Suprapubic skin (tissue), 4 donors: Measurements from ENCODE around the gene LRP6. TPM values are rescaled to one million over a fixed set of nuclear protein-coding genes. Genes with fewer than 3 reads are reported as not detected.

Source experiments
- DNase-seq, 2 donors: peaks; one replicate each; pipeline ENCODE4 v3.0.0-alpha.2; 2019; ENCODE audit warnings: low spot score in 2 of 2
- H3K27ac ChIP-seq: fragments of 200-600 bp; sonication (generic); one replicate; pipeline ENCODE4 v1.5.1; 2019
- H3K27me3 ChIP-seq: fragments of 200-600 bp; sonication (generic); one replicate; pipeline ENCODE4 v1.5.1; 2019
- H3K36me3 ChIP-seq: fragments of 200-600 bp; sonication (generic); one replicate; pipeline ENCODE4 v1.5.1; 2019
- H3K4me1 ChIP-seq: fragments of 200-600 bp; sonication (generic); one replicate; pipeline ENCODE4 v1.5.1; 2019
- H3K4me3 ChIP-seq: fragments of 200-600 bp; sonication (generic); one replicate; pipeline ENCODE4 v1.5.1; 2019; ENCODE audit warnings: mild to moderate bottlenecking
- H3K9me3 ChIP-seq: fragments of 200-600 bp; sonication (generic); one replicate; pipeline ENCODE4 v1.5.1; 2019
- EP300 ChIP-seq: sonication (generic); formaldehyde crosslinking; IDR thresholded peaks from one replicate; pipeline ENCODE4 v1.6.1; 2017; ENCODE audit warnings: antibody characterized with exemption
- POLR2A ChIP-seq, 2 donors: fragments of 450-650 bp; IDR thresholded peaks; one replicate each; pipeline ENCODE4 v1.6.1; 2017; ENCODE audit warnings: antibody characterized with exemption in 2 of 2, mild to moderate bottlenecking in 2 of 2, moderate library complexity in 2 of 2
- POLR2AphosphoS5 ChIP-seq, 3 donors: sonication (generic); formaldehyde crosslinking; IDR thresholded peaks; one replicate each; pipeline ENCODE4 v1.6.1; 2017; ENCODE audit warnings: antibody characterized with exemption in 3 of 3
- WGBS: methylation state at CpG from one replicate; pipeline ENCODE4 v1.1.5; 2018; 5-methylcytosine and 5-hydroxymethylcytosine counted together
- total RNA-seq, 4 donors: library from RNA; depleted of rRNA; stranded (reverse); fragments of >200 nt; gene quantifications; one replicate each; pipeline ENCODE4 v1.1.0, GENCODE V29; 2016
- TF ChIP-seq, protein P1 (sequence below), 2 donors: fragments of 200-600 bp in 1 of 2; fragments of 450-650 bp in 1 of 2; sonication (generic) in 1 of 2; IDR thresholded peaks; one replicate each; pipeline ENCODE4 v1.5.1; 2016 to 2019; ENCODE audit warnings: antibody characterized with exemption in 2 of 2, mild to moderate bottlenecking in 1 of 2, moderate library complexity in 1 of 2

LRP6 gene
- total RNA-seq, 4 donors from 2014 or later, result 13.3 to 39.9 (median 33.9) TPM

DNA sequence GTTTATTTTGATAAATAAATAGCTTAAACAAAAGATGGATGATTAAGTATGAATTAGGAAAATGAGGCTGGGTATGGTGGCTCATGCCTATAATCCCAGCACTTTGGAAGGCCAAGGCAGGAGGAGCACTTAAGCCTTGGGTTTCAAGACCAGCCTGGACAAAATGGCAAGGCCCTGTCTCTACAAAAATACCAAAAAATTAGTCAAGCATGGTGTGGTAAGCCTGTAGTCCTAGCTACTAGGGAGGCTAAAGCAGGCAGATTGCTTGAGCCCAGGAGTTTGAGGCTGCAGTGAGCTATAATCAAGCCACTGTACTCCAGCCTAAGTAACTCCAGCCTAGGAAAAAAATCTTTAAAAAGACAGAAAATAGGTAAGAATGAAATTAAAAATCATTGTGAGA is 100.1 kb downstream of the LRP6 start:
- Histone ChIP-seq H3K27me3 (no peaks in the 10 kb centered on the region), H3K27ac (no peak overlapping the region), H3K9me3 (no peaks in the 10 kb centered on the region), H3K4me3 (no peak overlapping the region), H3K36me3 (peaks cover 7% of the 10 kb centered on the region), H3K4me1 (peaks cover 3% of the 10 kb centered on the region)
- no peak for DNase-seq
- TF ChIP-seq POLR2A (IDR thresholded peaks at IDR 0.05) (no peak), EP300 (no peak), POLR2AphosphoS5 (IDR thresholded peaks at IDR 0.05) (no peak)
- TF ChIP-seq, protein P1, sequence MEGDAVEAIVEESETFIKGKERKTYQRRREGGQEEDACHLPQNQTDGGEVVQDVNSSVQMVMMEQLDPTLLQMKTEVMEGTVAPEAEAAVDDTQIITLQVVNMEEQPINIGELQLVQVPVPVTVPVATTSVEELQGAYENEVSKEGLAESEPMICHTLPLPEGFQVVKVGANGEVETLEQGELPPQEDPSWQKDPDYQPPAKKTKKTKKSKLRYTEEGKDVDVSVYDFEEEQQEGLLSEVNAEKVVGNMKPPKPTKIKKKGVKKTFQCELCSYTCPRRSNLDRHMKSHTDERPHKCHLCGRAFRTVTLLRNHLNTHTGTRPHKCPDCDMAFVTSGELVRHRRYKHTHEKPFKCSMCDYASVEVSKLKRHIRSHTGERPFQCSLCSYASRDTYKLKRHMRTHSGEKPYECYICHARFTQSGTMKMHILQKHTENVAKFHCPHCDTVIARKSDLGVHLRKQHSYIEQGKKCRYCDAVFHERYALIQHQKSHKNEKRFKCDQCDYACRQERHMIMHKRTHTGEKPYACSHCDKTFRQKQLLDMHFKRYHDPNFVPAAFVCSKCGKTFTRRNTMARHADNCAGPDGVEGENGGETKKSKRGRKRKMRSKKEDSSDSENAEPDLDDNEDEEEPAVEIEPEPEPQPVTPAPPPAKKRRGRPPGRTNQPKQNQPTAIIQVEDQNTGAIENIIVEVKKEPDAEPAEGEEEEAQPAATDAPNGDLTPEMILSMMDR (IDR thresholded peaks at IDR 0.05), result no peak

DNA sequence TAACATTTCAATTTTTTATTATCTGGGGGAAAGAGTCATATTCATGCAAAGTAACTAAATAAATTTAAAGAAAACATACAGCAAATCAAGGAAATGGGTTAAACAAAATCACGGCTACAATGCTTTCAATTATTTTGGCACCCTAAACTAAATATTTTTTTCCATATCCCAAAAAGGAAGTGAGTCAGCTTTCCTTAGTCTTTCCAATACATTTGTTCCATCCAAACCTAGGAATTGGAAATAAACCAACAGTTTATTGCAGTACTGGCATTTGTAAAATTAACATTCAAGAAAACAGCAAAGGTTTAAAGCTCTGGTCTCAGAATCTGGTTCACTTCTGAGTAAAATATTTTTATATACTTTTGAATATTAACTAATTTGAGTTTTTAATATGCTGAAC is 106.9 kb downstream of the LRP6 start:
- H3K4me3 ChIP-seq, result no peak overlapping the region
- H3K9me3 ChIP-seq, result no peaks in the 10 kb centered on the region
- peaks cover 7% of the 10 kb centered on the region for H3K36me3 ChIP-seq
- H3K27me3 ChIP-seq, result no peaks in the 10 kb centered on the region
- no peak for DNase-seq
- 10% methylated on average over 1 of the region's 1 CpG for WGBS
- TF ChIP-seq POLR2A (IDR thresholded peaks at IDR 0.05) (no peak), EP300 (no peak), POLR2AphosphoS5 (IDR thresholded peaks at IDR 0.05) (no peak)
- TF ChIP-seq, protein P1 (IDR thresholded peaks at IDR 0.05), result no peak
- H3K27ac ChIP-seq, result no peak overlapping the region
- peaks cover 1% of the 10 kb centered on the region for H3K4me1 ChIP-seq

DNA sequence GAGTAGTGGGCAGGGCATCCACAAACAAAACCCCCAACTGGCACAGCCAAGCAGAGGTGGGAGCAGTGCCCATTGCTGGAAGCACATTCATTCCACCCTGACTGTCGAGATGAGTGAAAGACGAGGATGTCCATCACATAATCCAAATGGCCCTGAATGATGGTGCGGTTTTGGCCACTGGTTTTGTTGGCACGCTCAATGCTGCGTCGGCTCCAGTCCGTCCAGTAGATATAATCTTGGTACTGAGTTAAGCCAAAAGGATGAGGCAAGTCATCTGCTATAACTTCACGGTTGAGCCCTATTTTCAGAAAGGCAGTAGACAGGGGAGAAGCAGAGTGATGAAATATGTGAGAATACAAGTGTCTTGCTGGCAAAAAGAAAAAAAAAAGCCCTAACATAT is 108.0 kb downstream of the LRP6 start:
- Histone ChIP-seq H3K36me3 (peaks cover 3% of the 10 kb centered on the region), H3K4me1 (no peaks in the 10 kb centered on the region), H3K27me3 (no peaks in the 10 kb centered on the region), H3K9me3 (no peaks in the 10 kb centered on the region), H3K27ac (no peak overlapping the region), H3K4me3 (no peak overlapping the region)
- no peak for DNase-seq
- TF ChIP-seq POLR2AphosphoS5 (IDR thresholded peaks at IDR 0.05), result no peak
- TF ChIP-seq EP300, result no peak
- TF ChIP-seq, protein P1 (IDR thresholded peaks at IDR 0.05), result no peak
- no peak for TF ChIP-seq POLR2A (IDR thresholded peaks at IDR 0.05)
- 74% methylated on average over 8 of the region's 8 CpGs for WGBS

DNA sequence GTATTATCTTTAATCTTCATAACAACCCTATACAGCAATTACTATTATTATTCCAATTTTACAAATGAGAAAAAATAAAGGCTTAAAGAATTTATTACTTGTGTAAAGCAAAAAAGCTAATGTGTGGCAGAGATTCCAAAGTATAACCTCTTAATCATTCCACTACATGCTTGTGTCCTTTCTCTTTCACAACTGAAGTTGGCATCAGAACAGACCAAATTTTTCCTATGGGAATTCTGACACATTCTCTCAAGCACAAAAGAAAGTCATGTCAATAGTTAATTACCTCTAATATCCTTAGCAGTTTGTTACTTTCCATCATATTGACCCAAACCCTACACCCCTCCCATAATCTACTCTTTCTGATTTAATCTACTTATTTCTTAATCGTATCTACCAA is 109.4 kb downstream of the LRP6 start:
- no peaks in the 10 kb centered on the region for H3K9me3 ChIP-seq
- TF ChIP-seq EP300 (no peak), POLR2AphosphoS5 (IDR thresholded peaks at IDR 0.05) (no peak), POLR2A (IDR thresholded peaks at IDR 0.05) (no peak)
- TF ChIP-seq, protein P1 (IDR thresholded peaks at IDR 0.05), result no peak
- no peak overlapping the region for H3K27ac ChIP-seq
- no peaks in the 10 kb centered on the region for H3K4me1 ChIP-seq
- H3K4me3 ChIP-seq, result no peak overlapping the region
- no peaks in the 10 kb centered on the region for H3K36me3 ChIP-seq
- no peak for DNase-seq
- no peaks in the 10 kb centered on the region for H3K27me3 ChIP-seq
- WGBS, result 84% methylated on average over 1 of the region's 1 CpG

DNA sequence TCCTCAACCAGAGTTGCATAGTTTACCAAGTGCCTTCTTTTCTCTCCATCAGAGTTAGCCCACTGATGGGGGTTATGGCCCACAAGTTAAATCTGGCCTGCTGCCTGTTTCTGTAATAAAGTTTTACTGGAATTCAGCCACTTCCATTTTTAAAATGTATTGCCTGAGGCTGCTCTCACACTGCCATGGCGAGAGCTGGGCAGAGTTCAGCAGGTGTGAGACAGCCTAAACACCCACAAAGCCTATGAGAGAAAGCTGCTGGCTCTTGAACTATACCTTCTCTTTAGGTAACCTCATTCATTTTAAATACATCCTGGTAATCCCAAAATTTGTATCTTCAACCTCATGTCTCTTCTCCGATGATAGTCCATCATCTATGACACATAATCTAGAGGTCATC is 110.0 kb downstream of the LRP6 start:
- no peak overlapping the region for H3K27ac ChIP-seq
- H3K4me3 ChIP-seq, result no peak overlapping the region
- no peaks in the 10 kb centered on the region for H3K36me3 ChIP-seq
- H3K4me1 ChIP-seq, result no peaks in the 10 kb centered on the region
- TF ChIP-seq POLR2A (IDR thresholded peaks at IDR 0.05) (no peak), EP300 (no peak), POLR2AphosphoS5 (IDR thresholded peaks at IDR 0.05) (no peak)
- TF ChIP-seq, protein P1 (IDR thresholded peaks at IDR 0.05), result no peak
- 80% methylated on average over 2 of the region's 2 CpGs for WGBS
- H3K9me3 ChIP-seq, result no peaks in the 10 kb centered on the region
- no peaks in the 10 kb centered on the region for H3K27me3 ChIP-seq
- no peak for DNase-seq
